Measurements from ENCODE around the gene SNX33. TPM values are rescaled to one million over a fixed set of nuclear protein-coding genes. Genes with fewer than 3 reads are reported as not detected.

The SNX33 gene, protein sequence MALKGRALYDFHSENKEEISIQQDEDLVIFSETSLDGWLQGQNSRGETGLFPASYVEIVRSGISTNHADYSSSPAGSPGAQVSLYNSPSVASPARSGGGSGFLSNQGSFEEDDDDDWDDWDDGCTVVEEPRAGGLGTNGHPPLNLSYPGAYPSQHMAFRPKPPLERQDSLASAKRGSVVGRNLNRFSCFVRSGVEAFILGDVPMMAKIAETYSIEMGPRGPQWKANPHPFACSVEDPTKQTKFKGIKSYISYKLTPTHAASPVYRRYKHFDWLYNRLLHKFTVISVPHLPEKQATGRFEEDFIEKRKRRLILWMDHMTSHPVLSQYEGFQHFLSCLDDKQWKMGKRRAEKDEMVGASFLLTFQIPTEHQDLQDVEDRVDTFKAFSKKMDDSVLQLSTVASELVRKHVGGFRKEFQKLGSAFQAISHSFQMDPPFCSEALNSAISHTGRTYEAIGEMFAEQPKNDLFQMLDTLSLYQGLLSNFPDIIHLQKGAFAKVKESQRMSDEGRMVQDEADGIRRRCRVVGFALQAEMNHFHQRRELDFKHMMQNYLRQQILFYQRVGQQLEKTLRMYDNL
- 10 to 100 TPM; 19.8 to 21.8 TPM for total RNA-seq

DNA sequence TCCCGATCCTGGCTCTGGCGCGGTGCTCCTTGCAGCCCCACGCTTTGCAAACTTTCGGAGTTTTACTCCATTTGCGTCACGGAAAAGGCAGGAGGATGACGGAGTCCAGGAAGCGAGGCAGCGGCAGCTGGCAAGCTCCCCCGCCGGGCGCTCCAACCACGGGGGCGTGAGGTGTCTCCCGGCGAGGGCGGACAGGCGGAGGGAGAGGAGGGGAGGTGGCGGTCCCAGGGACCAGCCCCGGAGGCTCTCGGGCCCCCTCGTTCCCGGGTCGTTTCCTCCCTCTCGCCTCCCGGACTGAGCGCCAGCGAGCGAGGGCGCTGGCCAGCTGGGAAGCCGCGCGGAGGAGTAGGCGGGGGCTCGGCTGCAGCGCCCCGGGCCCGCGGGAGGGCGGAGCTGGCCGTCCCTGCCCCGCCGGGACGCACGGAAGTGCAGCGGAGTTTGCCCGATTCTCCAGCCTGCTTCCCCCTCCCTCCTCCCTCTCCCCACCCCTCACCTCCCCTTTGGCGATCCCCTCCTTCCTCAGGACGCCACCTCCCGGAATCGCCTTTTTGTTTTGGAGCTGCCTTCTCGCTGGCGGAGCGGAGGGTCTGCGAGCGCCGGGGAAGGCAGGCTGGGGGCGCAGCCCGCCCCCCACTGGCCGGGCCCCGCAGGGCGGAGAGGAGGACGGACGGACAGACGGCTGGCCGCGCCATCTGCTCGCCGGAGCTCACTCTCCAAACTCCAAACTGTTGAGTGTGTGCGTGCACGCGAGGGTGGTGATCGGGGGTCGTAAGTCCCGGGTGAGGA lies at the start of gene SNX33:
SNX33 (plus strand) TSS at position 543 of the 786 bp plus-strand sequence. CDS start 1,191 bp downstream, outside the sequence.
- WGBS, 2 donors, result 0% methylated on average over 27 to 76 of the region's 76 CpGs

DNA sequence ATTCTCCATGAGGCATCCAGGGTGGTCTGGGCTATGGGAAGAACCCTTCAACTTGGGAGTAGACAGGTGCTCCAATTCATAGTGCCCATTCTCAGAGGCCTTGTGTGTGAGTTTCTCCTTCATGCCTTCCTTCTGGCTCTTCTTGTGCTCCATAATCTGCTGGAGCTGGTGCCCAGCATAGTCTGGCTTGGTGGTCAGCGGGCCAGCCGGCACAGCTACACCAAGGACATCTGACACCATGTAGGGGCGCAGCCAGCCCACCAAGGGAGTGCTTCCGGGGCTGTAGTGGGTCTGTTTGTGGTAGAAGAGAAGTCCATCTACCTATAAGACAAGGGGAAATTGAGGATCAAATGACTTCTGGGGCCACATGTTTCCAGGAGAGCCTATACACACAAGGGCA lies 49.4 kb upstream of the SNX33 start:
- no peak for DNase-seq
- ATAC-seq, result no peak
- Histone ChIP-seq H3K4me1 (peaks cover 13% of the 10 kb centered on the region), H3K9me3 (no peaks in the 10 kb centered on the region), H3K4me3 (no peak overlapping the region), H3K27me3 (no peaks in the 10 kb centered on the region), H3K27ac (no peak overlapping the region), H3K36me3 (replicated peaks in 1 of 2; ENCODE audit: insufficient read depth in 1 of 2, low read depth in 2 of 2) (peaks cover 0 to 8% of the 10 kb centered on the region in 2 donors)
- 95% methylated on average over 4 of the region's 4 CpGs; no CpG with 5 or more reads in 1 of the 2 donors for WGBS, 2 donors
- TF ChIP-seq POLR2A (IDR thresholded peaks at IDR 0.05), result no peak
- no peak for TF ChIP-seq CTCF (IDR thresholded peaks at IDR 0.05)
- intact Hi-C loops (cut with DNase I), result no loop called here

More for the DNA sequence above, at the start of gene SNX33:
- TF ChIP-seq POLR2A (IDR thresholded peaks at IDR 0.05) (peak; percentile 89 to 91 (median 91)), CTCF (IDR thresholded peaks at IDR 0.05) (peak in 5 of 7 experiments; percentile 30 to 56 (median 44))
- intact Hi-C loops (cut with DNase I), result no loop called here
- H3K9me3 ChIP-seq, result no peaks in the 10 kb centered on the region
- peak within 1 kb of the TSS; percentile 61 to 74 for H3K4me3 ChIP-seq
- ATAC-seq (peak; percentile 86), DNase-seq (peak; percentile 85 to 88 (median 88))
- no peaks in the 10 kb centered on the region for H3K27me3 ChIP-seq
- H3K27ac ChIP-seq, result peak within 1 kb of the TSS; percentile 96 to 99 (median 98)
- peaks cover 52% of the 10 kb centered on the region for H3K4me1 ChIP-seq
- H3K36me3 ChIP-seq (replicated peaks in 1 of 2; ENCODE audit: insufficient read depth in 1 of 2, low read depth in 2 of 2), result no peaks in the 10 kb centered on the region

DNA sequence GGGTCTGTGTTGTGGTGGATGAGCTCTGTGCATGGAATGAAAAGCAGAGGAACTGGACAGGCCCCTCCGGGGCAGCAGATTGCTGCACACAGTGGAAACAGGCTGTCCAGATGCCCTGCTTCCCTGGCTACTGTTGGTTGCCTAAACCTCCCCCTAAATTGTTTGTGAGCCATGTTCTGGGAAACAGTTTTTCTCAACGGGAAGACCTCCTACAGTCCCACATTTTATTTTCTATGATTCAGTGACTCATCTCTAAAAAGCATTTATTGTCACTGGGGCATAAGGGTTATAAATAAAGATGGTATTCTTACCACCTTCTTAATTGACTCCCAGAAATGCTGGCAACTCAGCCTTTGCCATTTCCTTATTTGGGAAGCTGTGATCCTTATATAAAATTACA lies 48.3 kb upstream of the SNX33 start:
- peak; percentile 21 for ATAC-seq
- WGBS, 2 donors, result 54 to 82% methylated on average over 1 to 2 of the region's 2 CpGs
- H3K27ac ChIP-seq, result no peak overlapping the region
- H3K9me3 ChIP-seq, result no peaks in the 10 kb centered on the region
- H3K4me1 ChIP-seq, result peaks cover 13% of the 10 kb centered on the region
- intact Hi-C loops (cut with DNase I), result no loop called here
- H3K4me3 ChIP-seq, result no peak overlapping the region
- H3K27me3 ChIP-seq, result no peaks in the 10 kb centered on the region
- DNase-seq, result no peak
- peaks cover 3 to 8% of the 10 kb centered on the region in 2 donors for H3K36me3 ChIP-seq (replicated peaks in 1 of 2; ENCODE audit: insufficient read depth in 1 of 2, low read depth in 2 of 2)
- TF ChIP-seq CTCF (IDR thresholded peaks at IDR 0.05) (no peak), POLR2A (IDR thresholded peaks at IDR 0.05) (no peak)

- Histone ChIP-seq H3K4me1 (no peaks in the 10 kb centered on the region), H3K27ac (no peak overlapping the region), H3K4me3 (no peak overlapping the region), H3K36me3 (replicated peaks in 1 of 2; ENCODE audit: insufficient read depth in 1 of 2, low read depth in 2 of 2) (peaks cover 0 to 29% of the 10 kb centered on the region in 2 donors), H3K27me3 (no peaks in the 10 kb centered on the region), H3K9me3 (no peaks in the 10 kb centered on the region)
- 85 to 86% methylated on average over 8 of the region's 8 CpGs for WGBS, 2 donors
- intact Hi-C loops (cut with DNase I), result no loop called here
- ATAC-seq (no peak), DNase-seq (no peak)
- TF ChIP-seq POLR2A (IDR thresholded peaks at IDR 0.05), result no peak
- TF ChIP-seq CTCF (IDR thresholded peaks at IDR 0.05), result no peak
These were observed 41.7 kb upstream of the SNX33 start for GRCh38 chr15:75606026-75606425.

Measured in body of pancreas (tissue), 4 donors.